Erythroblast (primary cell): ENCODE data around the gene KLF7.

Experiments used
- DNase-seq, 2 experiments: peaks; one replicate each; lab custom pipeline; 2025; lab: John Stamatoyannopoulos, UW
- GATA1 ChIP-seq: IDR thresholded peaks from 2 replicates; pipeline ENCODE4 v1.6.1; 2011; ENCODE audit warnings: low read depth, mild to moderate bottlenecking, control low read depth, low read length, moderate library complexity
- POLR2A ChIP-seq: IDR thresholded peaks from 2 replicates; pipeline ENCODE4 v1.6.1; 2011; ENCODE audit warnings: mild to moderate bottlenecking, low read length

The KLF7 gene

GRCh38 chr2:207135340-207135739 is 30.4 kb downstream of the KLF7 start:
- DNase-seq: no peak
- TF ChIP-seq POLR2A (no peak), GATA1 (no peak)

GRCh38 chr2:207133820-207134519 is 31.8 kb downstream of the KLF7 start:
- DNase-seq: no peak

GRCh38 chr2:207133458-207133819 is 32.3 kb downstream of the KLF7 start:
- no peak for DNase-seq
- TF ChIP-seq GATA1 (no peak), POLR2A (no peak)

More at GRCh38 chr2:207133820-207134519, 31.8 kb downstream of the KLF7 start:
- TF ChIP-seq GATA1: no peak
- no peak for TF ChIP-seq POLR2A

- no peak for DNase-seq
- TF ChIP-seq GATA1 (no peak), POLR2A (no peak)
These were observed 33.7 kb downstream of the KLF7 start for GRCh38 chr2:207132019-207132418.

GRCh38 chr2:207131594-207131993 is 34.2 kb downstream of the KLF7 start:
- no peak for DNase-seq

GRCh38 chr2:207130958-207131521 is 34.7 kb downstream of the KLF7 start:
- no peak for DNase-seq

More at GRCh38 chr2:207131594-207131993, 34.2 kb downstream of the KLF7 start:
- TF ChIP-seq POLR2A: no peak
- no peak for TF ChIP-seq GATA1

GRCh38 chr2:207129821-207130220 is 35.9 kb downstream of the KLF7 start:
- no peak for DNase-seq
- TF ChIP-seq POLR2A (no peak), GATA1 (no peak)

More at GRCh38 chr2:207130958-207131521, 34.7 kb downstream of the KLF7 start:
- no peak for TF ChIP-seq POLR2A
- TF ChIP-seq GATA1: no peak

- no peak for DNase-seq
- TF ChIP-seq GATA1: no peak
- TF ChIP-seq POLR2A: no peak
These were observed 36.9 kb downstream of the KLF7 start for GRCh38 chr2:207128867-207129266.

GRCh38 chr2:207126724-207127308 is 38.9 kb downstream of the KLF7 start:
- TF ChIP-seq POLR2A (no peak), GATA1 (no peak)
- no peak for DNase-seq

GRCh38 chr2:207123776-207124391 is 41.9 kb downstream of the KLF7 start:
- no peak for DNase-seq

GRCh38 chr2:207123335-207123744 is 42.4 kb downstream of the KLF7 start:
- no peak for DNase-seq
- no peak for TF ChIP-seq POLR2A
- TF ChIP-seq GATA1: no peak

More at GRCh38 chr2:207123776-207124391, 41.9 kb downstream of the KLF7 start:
- TF ChIP-seq POLR2A: no peak
- no peak for TF ChIP-seq GATA1

- TF ChIP-seq GATA1 (no peak), POLR2A (no peak)
- DNase-seq: no peak
These were observed 43.0 kb downstream of the KLF7 start for GRCh38 chr2:207122651-207123334.

- DNase-seq: no peak
- TF ChIP-seq POLR2A: no peak
- TF ChIP-seq GATA1: no peak
These were observed 44.0 kb downstream of the KLF7 start for GRCh38 chr2:207121784-207122183.
